ENCODE data around the gene ARHGAP26.

ARHGAP26 gene

DNA sequence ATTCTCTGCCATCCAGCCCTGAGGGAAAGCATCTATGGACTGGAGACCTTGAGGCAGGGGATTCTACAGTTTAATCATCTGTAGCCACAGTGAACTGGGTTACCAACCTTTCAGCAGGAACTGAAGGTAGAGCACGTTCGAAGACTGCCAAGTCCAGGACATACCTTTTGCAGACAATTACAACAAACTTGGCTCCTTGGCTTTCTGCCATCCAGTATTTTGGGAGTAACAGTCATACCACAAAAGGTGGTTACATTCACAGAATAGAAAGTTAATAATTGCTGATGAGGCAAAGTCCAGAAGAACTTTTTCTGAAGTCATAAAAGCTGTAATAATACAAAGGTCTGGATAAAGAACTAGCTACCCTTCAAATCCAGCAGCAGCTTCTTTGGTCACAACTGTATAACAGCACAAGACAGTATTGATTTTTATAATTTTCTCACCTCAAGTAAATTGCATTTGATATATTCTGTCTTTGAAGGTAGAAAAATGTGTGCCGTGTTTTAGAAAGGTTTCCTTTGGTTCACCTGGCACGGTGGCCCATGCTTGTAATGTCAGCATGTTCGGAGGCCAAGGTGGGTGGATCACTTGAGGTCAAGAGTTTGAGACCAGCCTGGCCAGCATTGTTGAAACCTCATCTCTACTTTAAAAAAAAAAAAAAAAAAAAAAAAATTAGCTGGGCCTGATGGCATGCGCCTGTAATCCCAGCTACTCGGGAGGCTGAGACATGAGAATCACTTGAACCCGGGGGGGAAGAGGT, 396.7 kb downstream of the ARHGAP26 start:
- no peak for DNase-seq (ENCODE audit: low spot score)

DNA sequence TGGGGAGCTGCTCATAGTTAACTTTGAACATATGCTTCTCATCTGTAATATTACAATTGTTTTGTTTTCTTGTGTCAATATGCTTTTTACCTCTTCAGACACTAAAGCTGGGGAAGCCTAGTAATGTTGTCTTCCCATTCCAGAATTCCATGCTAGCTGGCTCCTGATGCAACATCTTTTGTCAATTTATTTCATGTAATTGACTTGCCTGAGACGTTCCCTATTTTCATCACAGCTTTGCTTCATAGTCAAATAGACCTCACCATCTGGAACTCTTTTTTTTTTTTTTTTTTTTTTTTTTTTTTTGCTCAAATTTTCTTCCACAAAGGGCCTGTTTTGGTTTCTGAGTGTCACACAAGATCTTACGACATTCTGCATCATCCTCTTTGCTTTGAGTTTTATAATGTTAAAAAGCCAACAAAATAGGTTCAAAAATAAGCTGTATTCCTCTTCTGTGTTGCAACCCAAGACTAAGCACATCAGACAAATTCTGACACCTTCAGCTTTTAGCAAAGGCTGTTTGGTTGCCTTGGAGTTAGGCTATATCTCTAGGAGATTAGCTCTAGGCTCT, 398.1 kb downstream of the ARHGAP26 start:
- peak; percentile 19 for DNase-seq (ENCODE audit: low spot score)

DNA sequence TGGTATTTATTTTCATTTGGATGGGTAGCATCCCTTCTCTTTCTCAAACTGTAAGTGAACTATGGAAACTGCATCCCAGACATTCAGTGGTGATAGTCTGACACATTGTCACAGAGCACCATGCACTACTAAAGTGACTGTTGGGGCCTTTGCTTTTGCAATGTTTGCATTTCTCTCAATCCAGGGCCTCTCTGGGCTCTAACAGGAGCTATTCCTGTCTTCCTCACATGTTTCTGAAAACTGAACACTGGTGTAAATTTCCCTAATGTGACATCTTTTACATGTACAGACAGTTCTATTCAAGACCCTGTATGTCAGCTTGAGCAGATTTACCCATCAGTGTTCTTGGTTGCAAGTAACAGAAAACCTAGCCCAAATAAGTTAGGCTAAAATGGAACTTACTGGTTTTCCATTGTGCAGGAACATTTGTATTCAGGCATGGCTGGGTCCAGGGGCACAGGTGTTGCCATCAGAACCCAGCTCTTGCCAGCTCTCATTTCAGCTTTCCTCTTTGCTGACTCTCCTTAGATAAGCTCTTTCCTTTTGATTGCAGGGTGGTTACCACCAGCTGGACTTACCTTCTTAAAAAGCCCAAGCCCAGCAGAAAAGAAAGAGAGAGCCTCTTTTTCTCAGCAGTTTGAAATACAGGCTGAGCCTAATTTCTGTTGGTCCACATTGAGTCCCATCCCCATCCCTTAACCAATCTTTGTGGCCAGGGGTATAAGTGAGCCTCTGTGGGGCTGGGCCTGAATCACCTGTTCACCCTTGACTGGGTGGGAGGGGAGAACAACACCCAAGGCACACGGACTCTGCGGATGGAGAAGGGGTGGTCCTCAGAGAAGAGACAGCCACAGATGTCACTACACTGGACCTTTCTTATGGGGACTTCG, 399.0 kb downstream of the ARHGAP26 start:
- DNase-seq (ENCODE audit: low spot score): no peak

DNA sequence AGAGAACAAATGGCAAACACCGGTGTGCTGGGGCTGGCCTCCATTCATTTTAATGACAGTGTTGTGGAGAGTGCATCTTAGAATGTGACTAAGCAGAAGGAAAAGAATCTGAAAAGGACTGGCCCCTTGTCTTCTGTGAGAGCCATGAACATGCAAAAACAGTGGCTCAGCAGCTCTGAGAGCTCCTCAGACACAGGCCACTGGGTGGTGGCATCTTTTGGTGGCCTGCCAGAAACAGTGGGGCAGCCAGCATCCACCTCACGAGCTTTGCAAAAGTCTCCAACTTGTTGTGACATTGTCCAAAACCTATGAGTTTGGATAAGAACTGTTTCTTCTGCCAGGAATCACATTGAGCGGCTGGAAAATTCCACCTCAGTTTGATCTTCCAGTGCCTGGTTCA, 399.9 kb downstream of the ARHGAP26 start:
- DNase-seq (ENCODE audit: low spot score): no peak

DNA sequence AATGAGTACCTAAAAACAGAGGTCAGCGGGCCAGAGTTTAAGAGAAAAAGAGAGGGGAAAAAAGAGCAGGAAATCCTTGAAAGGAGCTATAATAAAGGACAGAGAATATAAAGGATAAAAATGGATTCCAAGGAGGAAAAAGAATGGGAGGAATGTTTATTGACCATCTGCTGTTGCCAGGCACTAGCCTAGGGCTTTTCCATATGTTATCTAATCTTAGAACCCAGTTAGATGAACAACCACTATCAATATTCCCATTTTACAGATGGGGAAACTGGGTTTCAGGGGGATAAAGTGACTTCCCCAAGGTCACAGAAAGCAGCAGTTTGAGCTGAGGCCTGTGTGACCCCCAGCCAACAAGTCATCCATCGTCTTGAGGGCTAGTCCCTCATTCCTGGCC, 400.8 kb downstream of the ARHGAP26 start:
- no peak for DNase-seq (ENCODE audit: low spot score)

- DNase-seq (ENCODE audit: low spot score): no peak
Observed at GRCh38 chr5:143172739-143173138, 402.6 kb downstream of the ARHGAP26 start.

DNA sequence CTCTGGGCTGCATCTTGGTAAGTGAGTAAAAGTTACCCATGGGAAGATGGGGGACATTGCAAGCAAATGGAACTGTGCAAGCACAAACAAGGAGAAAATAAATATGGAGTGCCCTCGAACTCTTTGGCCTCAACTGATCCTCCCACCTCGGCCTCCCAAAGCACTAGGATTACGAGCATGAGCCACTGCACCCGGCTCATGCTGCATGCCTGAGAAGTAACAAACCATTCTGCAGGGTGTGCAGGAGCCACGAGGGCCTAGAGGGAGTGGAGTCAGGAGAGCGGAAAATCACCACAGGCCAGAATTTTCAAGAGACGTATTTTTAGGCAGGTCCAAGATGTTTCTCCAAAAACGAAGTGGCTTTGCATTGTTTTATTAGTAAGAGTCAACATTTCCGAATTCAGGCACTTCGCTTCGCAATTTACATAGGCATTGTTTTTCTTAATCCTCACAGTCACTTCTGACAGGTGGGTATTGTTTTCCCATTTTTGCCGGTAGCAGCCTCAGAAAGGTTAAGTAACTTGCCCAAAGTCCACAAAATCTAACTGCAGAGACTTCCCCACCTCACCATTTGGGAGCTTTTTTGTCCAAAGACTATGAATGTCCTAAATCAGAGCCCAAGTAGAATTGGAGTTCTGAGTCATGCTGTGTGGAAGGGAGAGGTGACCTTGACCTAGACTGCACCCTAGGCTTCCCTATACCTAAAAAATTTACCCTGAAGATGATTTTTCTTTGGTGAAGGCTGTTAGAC, 403.1 kb downstream of the ARHGAP26 start:
- no peak for DNase-seq (ENCODE audit: low spot score)

- no peak for DNase-seq (ENCODE audit: low spot score)
Observed at GRCh38 chr5:143174714-143175398, 404.7 kb downstream of the ARHGAP26 start.

DNA sequence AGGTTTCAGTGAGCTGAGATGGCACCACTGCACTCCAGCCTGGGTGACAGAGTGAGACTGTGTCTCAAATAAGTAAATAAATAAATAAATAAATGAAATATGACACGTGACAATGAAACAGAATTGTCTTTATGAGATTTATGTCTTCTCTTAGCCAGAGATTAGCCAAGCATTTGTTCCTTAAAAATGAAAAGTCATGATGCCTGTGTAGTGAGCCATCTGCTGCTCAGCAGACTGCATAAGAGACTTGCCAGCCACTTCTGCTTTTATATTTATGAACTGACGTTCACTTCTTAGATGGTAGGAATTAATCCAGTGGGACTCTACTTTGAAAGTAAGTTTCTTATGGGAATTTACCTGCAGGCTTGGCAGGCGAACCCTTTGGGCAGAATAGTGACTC, 405.9 kb downstream of the ARHGAP26 start:
- DNase-seq (ENCODE audit: low spot score): no peak

DNA sequence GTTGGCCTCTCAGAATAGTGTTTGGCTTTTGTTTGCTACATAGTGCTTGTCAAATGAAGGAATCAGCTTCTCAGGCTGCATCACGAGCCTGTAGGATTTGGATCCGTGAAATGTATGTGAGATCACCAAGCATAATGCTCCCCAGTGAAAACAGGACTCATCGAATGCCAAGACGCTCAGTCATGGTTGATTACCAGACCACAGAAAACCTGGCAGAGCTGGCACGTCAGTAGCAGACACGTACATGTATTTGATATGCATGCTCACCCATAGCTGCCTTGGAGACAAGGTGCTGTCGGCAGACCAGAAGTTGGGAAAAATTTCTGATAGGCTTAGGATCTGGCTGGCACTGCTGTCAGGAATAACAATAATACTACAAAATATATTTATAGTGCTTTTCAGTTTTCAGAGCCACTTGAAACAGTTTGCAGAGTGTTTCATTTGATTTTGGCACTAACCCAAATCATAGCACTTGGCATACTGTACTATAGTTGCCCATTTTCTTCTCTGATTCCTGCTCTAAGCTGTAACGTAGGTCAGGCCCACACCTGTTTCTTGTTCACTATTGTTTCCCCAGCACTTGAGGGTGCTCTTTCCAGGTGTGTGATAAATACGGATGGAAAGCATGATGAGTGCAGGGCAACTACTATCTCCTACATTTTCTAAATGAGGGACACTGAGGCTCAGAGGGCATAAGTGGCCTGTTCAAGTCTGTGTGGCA, 407.2 kb downstream of the ARHGAP26 start:
- DNase-seq (ENCODE audit: low spot score): peak; percentile 48

DNA sequence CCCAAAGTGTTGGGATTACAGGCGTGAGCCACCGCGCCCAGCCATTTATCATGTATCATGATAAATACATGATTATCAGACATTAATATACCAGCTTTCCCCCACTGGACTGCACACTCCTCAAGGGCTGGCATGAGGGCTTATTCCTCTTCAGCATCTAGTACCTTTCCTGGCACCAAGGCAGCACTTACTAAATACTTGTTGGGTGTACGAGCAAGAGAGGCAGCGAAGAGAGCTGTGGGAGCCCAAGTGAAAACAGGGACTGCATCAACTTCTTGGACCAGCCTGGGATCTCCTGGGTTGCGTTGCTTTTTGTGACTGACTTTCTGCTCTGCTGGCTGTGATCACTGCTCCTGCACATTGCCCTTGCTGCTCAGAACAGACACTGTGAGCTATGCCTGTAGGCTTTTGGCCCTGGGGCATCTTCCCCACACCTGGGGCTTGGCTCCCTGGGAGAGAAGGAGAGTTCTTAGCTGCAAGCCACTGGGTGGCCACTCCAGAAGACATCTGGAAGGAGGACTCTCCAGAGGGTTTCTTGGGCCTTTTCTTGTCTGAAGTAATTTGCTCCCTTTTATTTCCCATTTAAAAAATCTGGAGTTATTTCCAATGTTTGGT, 409.1 kb downstream of the ARHGAP26 start:
- no peak for DNase-seq (ENCODE audit: low spot score)

DNA sequence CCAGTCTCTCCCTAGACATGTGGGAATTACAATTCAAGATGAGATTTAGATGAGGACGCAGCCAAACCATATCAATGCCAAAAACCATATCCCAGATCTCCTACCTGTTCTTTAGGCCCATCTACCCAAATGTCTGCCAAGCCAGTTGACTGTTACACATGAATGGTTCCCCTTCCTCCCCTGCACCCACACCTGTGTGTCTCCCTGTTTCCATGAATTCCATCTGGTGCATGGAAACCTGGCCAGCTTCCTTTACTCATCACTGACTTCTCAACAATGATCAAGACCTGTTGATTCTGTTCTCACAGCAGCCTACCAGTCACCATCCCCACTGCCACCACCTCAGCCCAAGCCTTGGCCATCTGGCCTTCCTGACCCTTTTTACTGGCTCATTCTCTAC, 410.6 kb downstream of the ARHGAP26 start:
- DNase-seq (ENCODE audit: low spot score): no peak

- no peak for DNase-seq (ENCODE audit: low spot score)
Observed at GRCh38 chr5:143181173-143181572, 411.0 kb downstream of the ARHGAP26 start.

DNA sequence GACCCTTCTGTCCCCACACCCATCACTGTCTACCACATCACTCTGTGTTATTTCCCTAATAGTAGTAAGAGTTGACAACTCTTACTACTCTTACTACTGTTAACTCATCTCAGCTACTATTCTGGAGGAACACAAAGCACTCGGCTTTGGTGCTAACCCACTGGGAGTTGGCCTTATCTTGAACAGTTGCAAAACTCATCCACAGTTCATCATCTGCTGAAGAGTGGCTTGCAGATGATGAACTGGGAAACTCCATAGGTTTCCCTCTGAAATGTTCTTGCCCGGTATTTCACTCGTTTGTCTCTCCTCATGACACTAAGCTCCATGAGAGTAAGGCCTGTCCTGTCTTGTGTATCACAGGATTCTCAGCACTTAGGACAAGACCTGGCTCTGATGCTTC, 411.9 kb downstream of the ARHGAP26 start:
- DNase-seq (ENCODE audit: low spot score): no peak

- no peak for DNase-seq (ENCODE audit: low spot score)
Observed at GRCh38 chr5:143182901-143183820, 413.0 kb downstream of the ARHGAP26 start.

DNA sequence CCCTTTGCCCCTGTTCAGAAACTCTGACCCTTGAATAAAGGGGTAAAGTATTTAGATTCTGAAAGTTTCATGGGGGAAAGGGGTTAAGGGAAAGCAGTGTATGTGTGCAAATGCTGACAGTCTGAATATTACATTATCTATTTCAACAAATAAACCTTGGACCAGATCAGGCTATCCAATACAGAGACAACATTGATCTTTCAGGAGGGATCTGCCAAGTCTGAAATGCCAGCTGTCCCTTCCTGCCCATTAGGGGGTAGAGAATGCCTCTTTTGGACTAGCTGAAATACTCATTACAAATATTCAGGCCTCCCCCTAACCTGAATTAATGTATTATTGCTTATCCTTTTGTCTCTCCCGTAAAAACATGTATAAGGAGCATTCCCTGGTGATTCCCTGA, 413.8 kb downstream of the ARHGAP26 start:
- no peak for DNase-seq (ENCODE audit: low spot score)

DNA sequence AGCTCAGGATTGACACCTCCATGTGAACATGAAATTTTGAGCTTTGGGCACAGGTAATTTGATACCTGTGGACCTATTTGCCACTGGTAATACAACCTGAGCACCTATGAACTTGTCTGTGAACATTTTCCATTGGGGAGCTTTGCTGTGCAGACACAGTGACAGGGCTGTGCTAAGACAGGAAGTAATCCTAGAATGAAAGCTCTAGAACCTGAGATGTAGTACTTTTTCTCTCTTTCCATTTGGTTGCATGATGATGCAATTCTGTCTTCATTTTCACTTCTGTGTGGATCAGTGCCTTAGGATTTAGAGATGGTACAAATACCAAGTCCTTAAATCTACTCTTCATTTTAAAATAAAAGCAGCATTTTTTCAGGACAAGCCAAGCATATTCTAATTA, 416.4 kb downstream of the ARHGAP26 start:
- DNase-seq (ENCODE audit: low spot score): no peak

DNA sequence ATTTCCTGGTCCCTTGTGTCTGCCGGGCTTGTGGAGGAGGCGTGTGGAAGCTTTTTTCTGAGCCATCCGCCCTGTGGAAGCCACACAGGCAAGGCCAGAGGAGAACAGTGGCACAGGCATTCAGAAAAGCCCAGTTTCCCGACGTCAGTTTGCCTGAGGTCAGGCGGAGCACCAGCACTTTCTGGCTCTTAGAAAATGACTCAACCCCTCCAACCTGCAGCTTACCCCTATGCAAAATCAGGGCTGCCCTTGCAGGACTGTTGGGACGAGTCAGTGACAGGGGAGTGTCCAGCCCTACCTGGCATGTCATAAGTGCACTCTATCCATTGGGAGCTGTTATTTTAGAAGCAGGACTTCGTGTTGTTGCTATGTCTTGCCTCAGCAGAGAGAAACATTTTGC, 417.3 kb downstream of the ARHGAP26 start:
- no peak for DNase-seq (ENCODE audit: low spot score)

GRCh38 chr5:143188083-143188482, 417.9 kb downstream of the ARHGAP26 start:
- DNase-seq (ENCODE audit: low spot score): no peak
